ENCODE data around the gene LILRA5. TPM values are rescaled to one million over a fixed set of nuclear protein-coding genes. Genes with fewer than 3 reads are reported as not detected.
"Not testable (repeated sequence)": the region's sequence is repeated elsewhere in the genome, so short reads cannot be mapped to it uniquely, and the experiment has no call there.

LILRA5 gene
- total RNA-seq, 1 experiment from 2014 or later = not detected

GRCh38 chr19:54305141-54305540 is 7.8 kb downstream of the LILRA5 start:
- no peak for DNase-seq (ENCODE audit: low read depth)

GRCh38 chr19:54302257-54302656 is 10.7 kb downstream of the LILRA5 start:
- DNase-seq (ENCODE audit: low read depth) = no peak

- no peak for DNase-seq (ENCODE audit: low read depth)
These were observed 13.5 kb downstream of the LILRA5 start for GRCh38 chr19:54299515-54299914.

- DNase-seq (ENCODE audit: low read depth) = no peak
These were observed 13.9 kb downstream of the LILRA5 start for GRCh38 chr19:54299126-54299498.

- no peak for DNase-seq (ENCODE audit: low read depth)
These were observed 14.4 kb downstream of the LILRA5 start for GRCh38 chr19:54298357-54299125.

- DNase-seq (ENCODE audit: low read depth) = no peak
These were observed 15.1 kb downstream of the LILRA5 start for GRCh38 chr19:54297759-54298305.

GRCh38 chr19:54294539-54294938 is 18.4 kb downstream of the LILRA5 start:
- DNase-seq (ENCODE audit: low read depth) = no peak

- DNase-seq (ENCODE audit: low read depth) = not testable (repeated sequence)
These were observed 23.8 kb downstream of the LILRA5 start for GRCh38 chr19:54289160-54289559.

- peak; percentile 63 for DNase-seq (ENCODE audit: low read depth)
These were observed 25.5 kb downstream of the LILRA5 start for GRCh38 chr19:54287456-54287855.

- not testable (repeated sequence) for DNase-seq (ENCODE audit: low read depth)
These were observed 26.7 kb downstream of the LILRA5 start for GRCh38 chr19:54286283-54286682.

- not testable (repeated sequence) for DNase-seq (ENCODE audit: low read depth)
These were observed 27.4 kb downstream of the LILRA5 start for GRCh38 chr19:54285427-54286056.

GRCh38 chr19:54282686-54283470 is 30.1 kb downstream of the LILRA5 start:
- no peak for DNase-seq (ENCODE audit: low read depth)

GRCh38 chr19:54281729-54282075 is 31.3 kb downstream of the LILRA5 start:
- DNase-seq (ENCODE audit: low read depth) = not testable (repeated sequence)

GRCh38 chr19:54281007-54281728 is 31.8 kb downstream of the LILRA5 start, which contains the start of gene LILRB2:
Gene LILRB2, minus strand, starts transcription at chr19:54281110. Its CDS starts 614 bp downstream, at chr19:54280496.
- no peak for DNase-seq (ENCODE audit: low read depth)

GRCh38 chr19:54280441-54280840 is 32.5 kb downstream of the LILRA5 start:
- not testable (repeated sequence) for DNase-seq (ENCODE audit: low read depth)

- not testable (repeated sequence) for DNase-seq (ENCODE audit: low read depth)
These were observed 32.9 kb downstream of the LILRA5 start for GRCh38 chr19:54280025-54280424.

- DNase-seq (ENCODE audit: low read depth) = no peak
These were observed 33.5 kb downstream of the LILRA5 start for GRCh38 chr19:54279406-54279962.

GRCh38 chr19:54278571-54279195 is 34.3 kb downstream of the LILRA5 start:
- DNase-seq (ENCODE audit: low read depth) = not testable (repeated sequence)

- DNase-seq (ENCODE audit: low read depth) = not testable (repeated sequence)
These were observed 34.9 kb downstream of the LILRA5 start for GRCh38 chr19:54278056-54278455.

- DNase-seq (ENCODE audit: low read depth) = not testable (repeated sequence)
These were observed 35.8 kb downstream of the LILRA5 start for GRCh38 chr19:54277111-54277615.

Measured in LHCN-M2 (cell line).